NCI-H1930 (cell line): ENCODE measurements around the gene PCDHGA6.
"Not testable (repeated sequence)": the region's sequence is repeated elsewhere in the genome, so short reads cannot be mapped to it uniquely, and the experiment has no call there.

Source experiments
- DNase-seq, 2 experiments: peaks; one replicate each; lab custom pipeline; 2025; lab: John Stamatoyannopoulos, UW

The PCDHGA6 gene

DNA sequence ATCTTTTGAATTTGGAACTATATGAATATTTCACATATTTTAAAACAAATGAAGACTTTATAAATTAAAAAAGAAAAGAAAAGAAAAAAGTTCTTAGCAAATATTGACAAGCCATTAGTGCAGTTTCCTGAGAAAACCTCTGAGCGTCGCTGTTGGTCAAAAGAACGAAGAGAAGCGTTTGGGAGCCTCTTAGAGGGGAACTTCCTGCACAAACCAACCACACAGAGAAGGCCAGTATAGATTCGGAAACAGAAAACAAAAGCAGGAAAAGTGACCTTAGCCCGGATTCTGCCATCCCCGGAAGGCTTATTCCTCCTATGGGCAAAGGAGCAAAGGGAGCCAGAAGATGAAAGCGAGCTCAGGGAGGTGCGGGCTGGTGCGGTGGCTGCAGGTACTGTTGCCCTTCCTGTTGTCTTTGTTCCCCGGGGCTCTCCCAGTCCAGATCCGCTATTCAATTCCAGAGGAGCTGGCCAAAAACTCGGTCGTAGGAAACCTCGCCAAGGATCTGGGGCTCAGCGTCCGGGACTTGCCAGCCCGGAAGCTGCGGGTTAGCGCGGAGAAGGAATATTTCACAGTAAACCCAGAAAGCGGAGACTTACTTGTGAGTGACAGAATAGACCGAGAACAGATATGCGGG lies 13.8 kb upstream of the PCDHGA6 start, which contains the start of gene PCDHGB2:
TSS of gene PCDHGB2 (plus strand) at position 205 of the 637 bp plus-strand sequence. CDS start at position 347, 142 bp downstream.
- DNase-seq: no peak

GRCh38 chr5:141360685-141361084 lies 13.0 kb upstream of the PCDHGA6 start:
- DNase-seq: no peak

DNA sequence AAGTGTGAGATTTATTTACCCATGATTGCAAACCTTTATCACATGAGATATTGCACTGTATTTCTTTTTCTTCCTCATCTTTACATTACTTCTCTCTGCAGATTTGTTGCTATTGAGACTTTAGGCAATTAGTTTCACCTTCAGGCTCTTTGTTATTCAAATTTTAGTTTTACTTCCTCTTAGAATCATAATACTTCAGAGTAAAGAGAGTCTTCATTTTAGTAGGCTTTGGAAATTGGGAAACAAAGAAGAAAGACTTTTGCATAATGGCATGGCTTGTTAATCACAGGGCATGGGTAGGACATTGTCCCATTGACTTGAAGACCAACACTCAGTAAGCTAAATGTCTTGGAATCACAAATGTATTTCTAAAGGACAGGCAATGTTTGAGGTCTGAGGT lies 11.0 kb upstream of the PCDHGA6 start:
- DNase-seq: no peak

- DNase-seq: no peak
Observed at GRCh38 chr5:141363952-141364660, 9.6 kb upstream of the PCDHGA6 start, which contains the start of gene PCDHGA5. PCDHGA5 (plus strand) TSS chr5:141364162; CDS start chr5:141364331, 169 bp downstream.

DNA sequence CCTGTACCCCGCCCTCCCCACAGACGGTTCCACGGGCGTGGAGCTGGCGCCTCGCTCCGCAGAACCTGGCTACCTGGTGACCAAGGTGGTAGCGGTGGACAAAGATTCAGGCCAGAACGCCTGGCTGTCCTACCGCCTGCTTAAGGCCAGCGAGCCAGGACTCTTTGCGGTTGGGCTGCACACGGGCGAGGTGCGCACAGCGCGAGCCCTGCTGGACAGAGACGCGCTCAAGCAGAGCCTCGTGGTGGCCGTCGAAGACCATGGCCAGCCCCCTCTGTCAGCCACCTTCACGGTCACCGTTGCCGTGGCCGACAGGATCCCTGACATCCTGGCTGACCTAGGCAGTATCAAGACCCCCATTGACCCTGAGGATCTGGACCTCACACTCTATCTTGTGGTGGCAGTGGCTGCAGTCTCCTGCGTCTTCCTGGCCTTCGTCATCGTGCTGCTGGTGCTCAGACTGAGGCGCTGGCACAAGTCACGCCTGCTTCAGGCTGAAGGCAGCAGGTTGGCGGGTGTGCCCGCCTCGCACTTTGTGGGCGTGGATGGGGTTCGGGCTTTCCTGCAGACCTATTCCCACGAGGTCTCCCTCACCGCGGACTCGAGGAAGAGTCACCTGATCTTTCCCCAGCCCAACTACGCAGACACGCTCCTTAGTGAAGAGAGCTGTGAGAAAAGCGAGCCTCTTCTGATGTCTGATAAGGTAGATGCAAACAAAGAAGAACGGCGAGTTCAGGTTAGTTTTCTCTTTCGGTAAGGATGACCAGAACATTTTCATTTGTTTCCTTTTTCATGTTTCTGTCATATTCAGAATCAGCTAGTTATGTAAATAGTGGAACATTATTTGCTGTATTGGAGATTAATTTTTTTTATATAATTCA lies 7.4 kb upstream of the PCDHGA6 start:
- no peak for DNase-seq

DNA sequence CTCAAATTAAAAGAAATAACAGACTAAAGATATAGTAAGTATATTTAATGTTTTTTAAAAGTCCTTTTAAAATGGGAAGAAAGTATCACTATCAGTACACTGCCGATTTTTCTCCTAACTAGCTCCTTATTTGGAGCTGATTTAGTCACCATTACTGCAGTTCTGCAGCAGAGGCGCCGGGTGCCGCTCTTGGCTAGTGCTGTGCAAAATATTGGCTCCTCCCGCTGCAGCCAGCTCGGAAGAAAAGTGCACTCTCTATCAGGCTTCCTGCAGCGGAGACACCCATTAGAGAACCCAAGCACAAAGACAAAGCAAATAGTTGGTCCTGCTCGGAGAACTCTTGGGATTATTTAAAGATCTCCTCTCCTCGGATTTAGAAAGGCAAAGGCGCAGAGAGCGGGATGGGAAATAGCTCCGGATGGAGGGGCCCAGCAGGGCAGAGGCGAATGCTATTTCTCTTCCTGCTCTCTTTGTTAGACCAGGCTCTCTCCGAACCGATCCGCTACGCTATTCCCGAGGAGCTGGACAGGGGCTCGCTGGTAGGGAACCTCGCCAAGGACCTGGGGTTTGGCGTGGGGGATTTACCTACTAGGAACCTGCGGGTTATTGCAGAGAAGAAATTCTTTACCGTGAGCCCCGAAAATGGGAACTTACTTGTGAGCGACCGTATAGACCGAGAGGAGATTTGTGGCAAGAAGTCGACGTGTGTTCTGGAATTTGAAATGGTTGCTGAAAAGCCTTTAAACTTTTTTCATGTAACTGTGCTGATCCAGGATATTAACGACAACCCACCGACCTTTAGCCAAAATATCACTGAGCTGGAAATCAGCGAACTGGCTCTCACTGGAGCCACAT lies 3.5 kb upstream of the PCDHGA6 start, which contains the start of gene PCDHGB3:
TSS of gene PCDHGB3 (plus strand) at position 249 of the 855 bp plus-strand sequence. CDS start at position 402, 153 bp downstream.
- no peak for DNase-seq

- no peak for DNase-seq
Observed at GRCh38 chr5:141371572-141372475, 1.9 kb upstream of the PCDHGA6 start.

GRCh38 chr5:141374627-141375026 lies 936 bp downstream of the PCDHGA6 start:
- DNase-seq: no peak

GRCh38 chr5:141375444-141376155 lies 1.9 kb downstream of the PCDHGA6 start:
- not testable (repeated sequence) for DNase-seq

DNA sequence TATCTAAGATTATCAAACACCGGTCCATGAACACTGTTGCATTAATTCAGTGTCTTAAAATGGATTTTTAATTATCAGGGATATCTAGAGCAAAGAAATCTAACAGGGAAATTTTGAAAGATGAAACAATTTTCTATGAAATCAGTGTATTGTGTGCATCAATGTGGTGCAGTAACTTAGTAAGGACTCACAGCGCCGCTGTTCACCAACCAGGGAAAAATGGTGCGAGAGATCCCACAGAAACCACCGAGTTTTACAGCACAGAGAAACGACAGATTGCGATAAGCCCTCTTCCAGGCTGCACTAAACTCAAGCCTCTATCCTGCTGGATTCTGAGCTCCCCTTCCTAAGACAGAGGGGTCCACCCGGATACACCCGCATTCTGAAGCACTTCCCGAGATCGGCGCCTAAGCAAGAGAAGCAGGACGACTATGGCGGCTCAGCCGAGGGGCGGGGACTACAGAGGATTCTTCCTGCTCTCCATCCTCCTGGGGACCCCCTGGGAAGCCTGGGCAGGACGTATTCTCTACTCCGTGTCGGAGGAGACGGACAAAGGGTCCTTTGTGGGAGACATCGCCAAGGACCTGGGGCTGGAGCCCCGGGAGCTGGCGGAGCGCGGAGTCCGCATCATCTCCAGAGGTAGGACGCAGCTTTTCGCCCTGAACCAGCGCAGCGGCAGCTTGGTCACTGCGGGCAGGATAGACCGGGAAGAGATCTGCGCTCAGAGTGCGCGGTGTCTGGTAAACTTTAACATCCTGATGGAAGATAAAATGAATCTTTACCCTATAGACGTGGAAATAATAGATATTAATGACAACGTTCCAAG lies 9.0 kb downstream of the PCDHGA6 start, which contains the start of gene PCDHGA7:
TSS of gene PCDHGA7 (plus strand) at position 274 of the 826 bp plus-strand sequence. CDS start at position 432, 158 bp downstream.
- no peak for DNase-seq

DNA sequence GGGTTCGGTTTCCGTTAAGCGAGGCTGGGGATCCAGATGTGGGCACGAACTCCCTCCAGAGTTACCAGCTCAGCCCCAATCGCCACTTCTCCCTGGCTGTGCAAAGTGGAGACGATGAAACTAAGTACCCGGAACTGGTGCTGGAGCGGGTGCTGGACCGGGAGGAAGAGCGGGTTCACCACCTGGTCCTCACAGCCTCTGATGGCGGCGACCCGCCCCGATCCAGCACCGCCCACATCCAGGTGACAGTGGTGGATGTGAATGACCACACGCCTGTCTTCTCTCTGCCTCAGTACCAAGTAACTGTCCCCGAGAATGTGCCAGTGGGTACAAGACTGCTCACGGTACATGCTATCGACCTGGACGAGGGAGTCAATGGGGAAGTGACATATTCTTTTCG lies 9.7 kb downstream of the PCDHGA6 start:
- no peak for DNase-seq

GRCh38 chr5:141384471-141385267 lies 11.0 kb downstream of the PCDHGA6 start:
- DNase-seq: no peak

DNA sequence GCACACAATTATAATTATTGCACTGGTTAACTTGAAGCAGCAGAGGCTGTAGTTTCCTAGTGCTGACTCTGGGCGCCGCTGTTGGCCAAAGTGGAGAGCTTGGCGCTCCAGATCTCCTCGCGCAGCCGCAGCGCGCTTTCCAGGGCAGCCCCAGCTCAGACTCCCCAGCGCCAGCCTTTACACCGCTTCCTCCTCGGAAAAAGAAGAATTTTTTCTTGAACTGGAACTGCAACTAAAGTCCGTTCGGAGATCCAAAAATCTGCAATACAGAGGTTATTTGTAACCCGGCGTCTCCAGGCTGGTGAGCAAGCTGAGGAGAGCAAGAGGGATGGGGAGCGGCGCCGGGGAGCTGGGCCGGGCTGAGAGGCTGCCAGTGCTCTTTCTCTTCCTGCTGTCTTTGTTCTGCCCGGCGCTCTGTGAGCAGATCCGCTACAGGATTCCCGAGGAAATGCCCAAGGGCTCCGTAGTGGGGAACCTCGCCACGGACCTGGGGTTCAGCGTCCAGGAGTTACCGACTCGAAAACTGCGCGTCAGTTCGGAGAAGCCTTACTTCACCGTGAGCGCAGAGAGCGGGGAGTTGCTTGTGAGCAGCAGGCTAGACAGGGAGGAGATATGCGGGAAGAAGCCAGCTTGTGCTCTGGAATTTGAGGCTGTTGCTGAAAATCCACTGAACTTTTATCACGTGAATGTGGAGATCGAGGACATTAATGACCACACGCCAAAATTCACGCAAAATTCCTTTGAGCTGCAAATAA lies 14.0 kb downstream of the PCDHGA6 start, which contains the start of gene PCDHGB4:
TSS of gene PCDHGB4 (plus strand) at position 142 of the 755 bp plus-strand sequence. CDS start at position 329, 187 bp downstream.
- not testable (repeated sequence) for DNase-seq

- no peak for DNase-seq
Observed at GRCh38 chr5:141388661-141389060, 15.0 kb downstream of the PCDHGA6 start.

DNA sequence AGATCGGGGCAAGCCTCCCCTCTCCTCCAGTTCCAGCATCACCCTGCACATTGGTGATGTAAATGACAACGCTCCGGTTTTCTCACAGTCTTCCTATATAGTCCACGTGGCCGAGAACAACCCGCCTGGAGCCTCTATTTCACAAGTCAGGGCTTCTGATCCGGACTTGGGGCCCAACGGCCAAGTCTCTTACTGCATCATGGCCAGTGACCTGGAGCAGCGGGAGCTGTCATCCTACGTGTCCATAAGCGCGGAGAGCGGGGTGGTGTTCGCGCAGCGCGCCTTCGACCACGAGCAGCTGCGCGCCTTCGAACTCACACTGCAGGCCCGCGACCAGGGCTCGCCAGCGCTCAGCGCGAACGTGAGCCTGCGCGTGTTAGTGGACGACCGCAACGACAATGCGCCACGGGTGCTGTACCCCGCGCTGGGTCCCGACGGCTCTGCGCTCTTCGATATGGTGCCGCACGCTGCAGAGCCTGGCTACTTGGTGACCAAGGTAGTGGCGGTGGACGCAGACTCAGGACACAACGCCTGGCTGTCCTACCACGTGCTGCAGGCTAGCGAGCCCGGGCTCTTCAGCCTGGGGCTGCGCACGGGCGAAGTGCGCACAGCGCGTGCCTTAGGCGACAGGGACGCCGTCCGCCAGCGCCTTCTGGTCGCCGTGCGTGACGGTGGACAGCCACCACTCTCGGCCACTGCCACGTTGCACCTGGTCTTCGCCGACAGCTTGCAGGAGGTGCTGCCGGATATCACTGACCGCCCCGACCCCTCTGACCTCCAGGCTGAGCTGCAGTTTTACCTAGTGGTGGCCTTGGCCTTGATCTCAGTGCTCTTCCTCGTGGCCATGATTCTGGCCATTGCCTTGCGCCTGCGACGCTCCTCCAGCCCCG lies 15.7 kb downstream of the PCDHGA6 start:
- no peak for DNase-seq
